ENCODE measurements around the gene DAPK1. TPM values are rescaled to one million over a fixed set of nuclear protein-coding genes. Genes with fewer than 3 reads are reported as not detected.
A peak's percentile ranks its signal among the peaks of the same experiment; 100 is the strongest.

The DAPK1 gene
- total and polyA plus RNA-seq, 10 of the 15 experiments (the other 5 are each of a cell fraction or from before 2014, with no cell fraction given) = 8.2 to 94.7 (median 51.6) TPM

- TF ChIP-seq ZBTB4 (CRISPR knock-in tag; IDR thresholded peaks at IDR 0.05) (no peak), SKIL (IDR thresholded peaks at IDR 0.05; ENCODE audit: low read depth, poor library complexity, severe bottlenecking) (peak; percentile 64), EP300 (IDR thresholded peaks at IDR 0.05; ENCODE audit: borderline replicate concordance in 1 of 2, control insufficient read depth in 1 of 2, low read depth in 2 of 2, low read length in 2 of 2) (peak; percentile 47 to 57; a peak in 3 of 4 replicates), TCF7 (IDR thresholded peaks at IDR 0.05; ENCODE audit: borderline replicate concordance) (no peak), RAD51 (IDR thresholded peaks at IDR 0.05) (peak; percentile 97), ATF7 (IDR thresholded peaks at IDR 0.05; ENCODE audit: low read depth) (peak; percentile 96), USF1 (IDR thresholded peaks at IDR 0.05; ENCODE audit: borderline replicate concordance, extremely low read length, insufficient read depth, low read depth, low read length) (peak; percentile 64), IRF4 (IDR thresholded peaks at IDR 0.05; ENCODE audit: low read depth, low read length) (peak; percentile 81; the same call in 1 of the 2 replicates), NR2C2 (IDR thresholded peaks at IDR 0.05; ENCODE audit: borderline replicate concordance, control insufficient read depth, insufficient read length, low read depth) (no peak), RB1 (IDR thresholded peaks at IDR 0.05; ENCODE audit: borderline replicate concordance) (peak; percentile 61; the same call in 1 of the 2 replicates), POLR2AphosphoS5 (IDR thresholded peaks at IDR 0.05; ENCODE audit: low read length) (peak; percentile 89), BACH1 (IDR thresholded peaks at IDR 0.05; ENCODE audit: borderline replicate concordance) (no peak), ZNF687 (IDR thresholded peaks at IDR 0.05) (peak; percentile 73), MAX (IDR thresholded peaks at IDR 0.05; ENCODE audit: low read depth, low read length) (peak; percentile 81), ASH2L (IDR thresholded peaks at IDR 0.05; ENCODE audit: borderline replicate concordance, low read depth) (peak; percentile 54; the same call in 1 of the 2 replicates), CREM (IDR thresholded peaks at IDR 0.05; ENCODE audit: low read depth) (peak; percentile 71), NR2C1 (IDR thresholded peaks at IDR 0.05) (no peak), ETV6 (conservative IDR thresholded peaks at IDR 0.05 in 1 of 2, IDR thresholded peaks at IDR 0.05 in 1 of 2; ENCODE audit: borderline replicate concordance in 1 of 2, low read depth in 1 of 2) (peak in 1 of 2 experiments; percentile 84; a peak in 2 of 4 replicates)
Observed at GRCh38 chr9:87535817-87536539, 38.3 kb downstream of the DAPK1 start (continued).
